GM10266 (cell line): ENCODE results near the gene DCDC2.
"Not testable (repeated sequence)": the region's sequence is repeated elsewhere in the genome, so short reads cannot be mapped to it uniquely, and the experiment has no call there.

Source experiments
- DNase-seq: peaks from one replicate; pipeline ENCODE4 v3.0.0; 2012; ENCODE audit errors: extremely low spot score
- TF ChIP-seq, protein P1 (sequence below): IDR thresholded peaks from 2 replicates; pipeline ENCODE4 v1.5.1; 2012; ENCODE audit warnings: mild to moderate bottlenecking, low read depth; ENCODE audit not compliant: control insufficient read depth, insufficient read depth; ENCODE audit errors: missing control alignments

DCDC2 gene

GRCh38 chr6:24374612-24375011, 16.8 kb upstream of the DCDC2 start:
- TF ChIP-seq, protein P1, sequence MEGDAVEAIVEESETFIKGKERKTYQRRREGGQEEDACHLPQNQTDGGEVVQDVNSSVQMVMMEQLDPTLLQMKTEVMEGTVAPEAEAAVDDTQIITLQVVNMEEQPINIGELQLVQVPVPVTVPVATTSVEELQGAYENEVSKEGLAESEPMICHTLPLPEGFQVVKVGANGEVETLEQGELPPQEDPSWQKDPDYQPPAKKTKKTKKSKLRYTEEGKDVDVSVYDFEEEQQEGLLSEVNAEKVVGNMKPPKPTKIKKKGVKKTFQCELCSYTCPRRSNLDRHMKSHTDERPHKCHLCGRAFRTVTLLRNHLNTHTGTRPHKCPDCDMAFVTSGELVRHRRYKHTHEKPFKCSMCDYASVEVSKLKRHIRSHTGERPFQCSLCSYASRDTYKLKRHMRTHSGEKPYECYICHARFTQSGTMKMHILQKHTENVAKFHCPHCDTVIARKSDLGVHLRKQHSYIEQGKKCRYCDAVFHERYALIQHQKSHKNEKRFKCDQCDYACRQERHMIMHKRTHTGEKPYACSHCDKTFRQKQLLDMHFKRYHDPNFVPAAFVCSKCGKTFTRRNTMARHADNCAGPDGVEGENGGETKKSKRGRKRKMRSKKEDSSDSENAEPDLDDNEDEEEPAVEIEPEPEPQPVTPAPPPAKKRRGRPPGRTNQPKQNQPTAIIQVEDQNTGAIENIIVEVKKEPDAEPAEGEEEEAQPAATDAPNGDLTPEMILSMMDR, result no peak
- no peak for DNase-seq

DNA sequence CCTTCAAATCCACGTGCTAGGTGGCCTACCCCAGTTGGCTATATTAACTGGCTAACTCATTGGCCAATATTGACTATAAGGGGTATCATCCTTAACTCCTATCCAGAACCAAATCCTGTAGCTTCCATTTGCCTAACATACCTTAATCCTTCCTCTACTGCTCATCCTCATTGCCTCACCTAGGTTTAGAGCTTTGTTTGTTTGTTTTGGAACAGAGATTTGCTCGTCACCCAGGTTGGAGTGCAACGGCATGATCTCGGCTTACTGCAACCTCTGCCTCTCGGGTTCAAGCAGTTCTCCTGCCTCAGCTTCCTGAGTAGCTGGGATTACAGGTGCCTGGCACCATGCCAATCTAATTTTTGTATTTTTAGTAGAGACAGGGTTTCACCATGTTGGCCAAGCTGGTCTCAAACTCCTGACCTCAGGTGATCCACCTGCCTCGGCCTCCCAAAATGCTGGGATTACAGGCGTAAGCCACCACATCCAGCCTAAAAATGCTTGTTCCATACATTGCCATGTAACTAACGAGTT, 7.3 kb upstream of the DCDC2 start:
- DNase-seq, result not testable (repeated sequence)

DNA sequence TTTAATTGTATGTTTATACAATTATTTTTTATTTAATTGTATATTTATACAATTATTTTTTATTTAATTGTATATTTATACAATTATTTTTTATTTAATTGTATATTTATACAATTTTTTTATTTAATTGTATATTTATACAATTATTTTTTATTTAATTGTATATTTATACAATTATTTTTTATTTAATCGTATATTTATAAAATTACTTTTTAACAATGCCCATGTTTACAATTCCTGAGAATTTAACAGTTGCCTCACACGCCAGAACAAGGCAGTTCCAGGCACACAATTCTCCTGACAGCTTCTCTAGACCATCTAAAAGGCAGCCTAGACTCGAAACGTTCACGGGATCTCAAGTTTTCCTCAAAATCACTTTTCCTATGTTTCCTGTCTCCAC, 4.5 kb upstream of the DCDC2 start:
- DNase-seq, result not testable (repeated sequence)

GRCh38 chr6:24359640-24360454, 2.0 kb upstream of the DCDC2 start:
- TF ChIP-seq, protein P1, result peak; percentile 82
- DNase-seq, result peak; percentile 76

DNA sequence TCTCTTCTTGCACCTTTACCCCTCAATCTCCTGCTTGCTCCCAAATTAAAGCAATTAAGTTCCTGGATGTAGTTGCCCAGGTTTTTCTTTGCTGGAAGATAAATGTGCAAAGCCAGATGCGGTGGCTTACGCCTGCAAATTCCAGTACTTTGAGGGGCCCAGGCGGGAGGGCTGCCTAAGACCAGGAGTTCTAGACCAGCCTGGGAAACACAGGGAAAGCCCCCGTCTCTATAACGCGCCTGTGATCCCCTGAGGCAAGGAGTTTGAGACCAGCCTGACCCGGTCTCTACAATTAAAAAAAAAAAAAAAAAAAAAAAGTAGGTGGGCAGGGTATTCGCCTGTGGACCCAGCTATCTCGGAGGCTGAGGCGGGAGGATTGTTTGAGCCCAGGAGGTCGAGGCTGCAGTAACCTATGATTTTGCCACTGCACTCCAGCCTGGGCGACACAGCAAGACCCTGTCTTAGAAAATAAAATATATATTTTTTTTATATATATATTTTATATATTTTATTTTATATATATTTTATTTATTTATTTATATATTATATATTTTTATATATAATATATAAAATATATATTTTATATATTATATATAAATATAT, 461 bp upstream of the DCDC2 start:
- no peak for DNase-seq
- TF ChIP-seq, protein P1, result no peak

DNA sequence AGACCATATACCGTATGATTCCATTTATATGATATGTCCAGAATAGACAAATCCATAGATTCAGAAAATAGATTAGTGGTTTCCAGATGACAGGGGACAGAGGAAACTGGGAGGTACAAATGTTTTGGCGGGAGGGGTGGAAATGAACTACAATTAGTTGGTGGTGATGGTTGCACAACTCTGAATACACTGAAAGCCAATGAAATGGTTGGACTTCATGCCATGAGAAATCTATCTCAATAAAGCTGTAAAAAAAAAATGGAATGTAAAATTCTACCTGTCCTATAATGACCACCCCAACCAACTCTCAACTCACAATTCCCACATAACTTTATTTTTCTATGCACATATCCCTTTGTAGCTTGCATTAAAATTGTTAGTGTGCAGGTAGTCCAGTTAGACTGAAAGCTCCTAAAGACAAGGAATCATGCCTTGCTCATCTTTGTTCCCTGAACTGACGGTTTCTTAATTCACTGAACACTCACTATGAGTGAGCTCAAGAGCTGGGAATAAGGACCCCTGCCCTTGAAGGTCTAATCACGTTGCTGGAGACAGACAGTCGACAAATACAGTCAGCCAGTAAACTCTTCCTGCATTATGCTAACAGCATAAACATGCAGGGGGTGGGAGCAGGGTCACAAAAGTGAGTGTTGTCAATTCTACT, 1.4 kb downstream of the DCDC2 start:
- TF ChIP-seq, protein P1, result no peak
- no peak for DNase-seq

- TF ChIP-seq, protein P1, result no peak
- DNase-seq, result no peak
Measured at GRCh38 chr6:24355393-24355792, 2.5 kb downstream of the DCDC2 start.

GRCh38 chr6:24353861-24354260, 4.0 kb downstream of the DCDC2 start:
- DNase-seq, result no peak
- TF ChIP-seq, protein P1, result no peak
